Small intestine (tissue), 7 donors: Measurements from ENCODE around the gene PTGDR2. TPM values are rescaled to one million over a fixed set of nuclear protein-coding genes. Genes with fewer than 3 reads are reported as not detected.

ENCODE experiments used
- DNase-seq, 2 donors: peaks; one replicate each; pipeline versions ENCODE4 v3.0.0 to v3.0.0-alpha.2; 2013
- FAIRE-seq: peaks from 2 replicates; lab custom pipeline; 2012; peaks lifted over from hg19 to GRCh38; lab: Jason Lieb, UNC
- H3K27ac ChIP-seq, 3 donors: one replicate each; pipeline ENCODE4 v1.5.1; 2013; ENCODE audit warnings: low read length in 2 of 3, mild to moderate bottlenecking in 2 of 3, control low read depth in 1 of 3, inconsistent platforms in 1 of 3, low read depth in 1 of 3, moderate library complexity in 1 of 3
- H3K27me3 ChIP-seq, 3 donors: one replicate each; pipeline ENCODE4 v1.6.1; 2013; ENCODE audit warnings: low read length in 3 of 3, inconsistent platforms in 1 of 3; ENCODE audit not compliant: control insufficient read depth in 3 of 3, insufficient read depth in 3 of 3
- H3K36me3 ChIP-seq, 3 donors: one replicate each; pipeline ENCODE4 v1.6.1; 2013; ENCODE audit warnings: low read length in 3 of 3, inconsistent platforms in 1 of 3, low read depth in 1 of 3, mild to moderate bottlenecking in 1 of 3, moderate library complexity in 1 of 3; ENCODE audit not compliant: control insufficient read depth in 3 of 3, insufficient read depth in 2 of 3
- H3K4me1 ChIP-seq, 3 donors: one replicate each; pipeline ENCODE4 v1.6.1; 2013; ENCODE audit warnings: low read length in 2 of 3, inconsistent platforms in 1 of 3, low read depth in 1 of 3, mild to moderate bottlenecking in 1 of 3, moderate library complexity in 1 of 3; ENCODE audit not compliant: control insufficient read depth in 3 of 3, insufficient read depth in 2 of 3
- H3K4me3 ChIP-seq, 3 donors: one replicate each; pipeline ENCODE4 v1.5.1; 2013; ENCODE audit warnings: low read length in 3 of 3, control low read depth in 1 of 3, inconsistent platforms in 1 of 3, low read depth in 1 of 3, mild to moderate bottlenecking in 1 of 3, moderate library complexity in 1 of 3
- H3K9me3 ChIP-seq, 2 donors: one replicate each; pipeline ENCODE4 v1.6.1; 2013; ENCODE audit warnings: low read depth in 1 of 2, low read length in 1 of 2; ENCODE audit not compliant: control insufficient read depth in 2 of 2, insufficient read depth in 1 of 2
- WGBS, 3 donors: extraction: QIAGEN DNeasy Blood & Tissue Kit; methylation state at CpG; one replicate each; pipeline ENCODE4 v1.1.7; 2013; 5-methylcytosine and 5-hydroxymethylcytosine counted together
- polyA plus RNA-seq, 4 donors: library from polyadenylated mRNA; stranded (reverse) in 3 of 4; unstranded in 1 of 4; fragments of 200-250 nt in 3 of 4; fragments of 120-200 nt in 1 of 4; gene quantifications; one replicate each; pipeline versions ENCODE4 v1.2.1 to v1.2.3, GENCODE V29; 2013
- donor health status: healthy with polysubstance abuse.
- donor health status: control.
- donor health status: control.
- donor health status: Bipolar disorder and iron deficiency.
- donor health status: healthy.

The PTGDR2 gene
- polyA plus RNA-seq, 4 donors = 0.45 to 4.5 (median 3.4) TPM

GRCh38 chr11:60801194-60801593, 54.6 kb downstream of the PTGDR2 start:
- no peak for DNase-seq
- 87 to 93% (median 92%) methylated on average over 10 of the region's 10 CpGs for WGBS, 3 donors
- FAIRE-seq = no peak
- Histone ChIP-seq H3K9me3 (no peaks in the 10 kb centered on the region), H3K4me3 (no peak overlapping the region), H3K4me1 (no peaks in the 10 kb centered on the region), H3K36me3 (peaks cover 0 to 3% (median 0%) of the 10 kb centered on the region in 3 donors), H3K27ac (no peak overlapping the region), H3K27me3 (peaks cover 0 to 2% (median 0%) of the 10 kb centered on the region in 3 donors)

Other genes starting within 250 kb of the PTGDR2 start
- gene MS4A8, start 156.3 kb downstream of the PTGDR2 start, polyA plus RNA-seq = 100 to 1,000 TPM in 2 of 4 donors, 10 to 100 TPM in 2; 35.7 to 265 (median 141) TPM
- gene MS4A18, start 131.2 kb downstream of the PTGDR2 start, polyA plus RNA-seq = 1 to 10 TPM in 1 of 4 donors, under 1 TPM in 2, not detected in 1; 0.77 to 1.1 (median 0.97) TPM
- 1 to 10 TPM in 2 of 4 donors, under 1 TPM in 1, not detected in 1; 0.09 to 7.6 (median 5.1) TPM for gene MS4A15, start 99.1 kb downstream of the PTGDR2 start, polyA plus RNA-seq
- 10 to 100 TPM in 2 of 4 donors, 1 to 10 TPM in 1, under 1 TPM in 1; 0.61 to 61.9 (median 31.3) TPM for gene MS4A10, start 70.6 kb downstream of the PTGDR2 start, polyA plus RNA-seq
- 10 to 100 TPM; 10.5 to 23.7 (median 15.0) TPM for gene CCDC86, start 13.8 kb downstream of the PTGDR2 start, polyA plus RNA-seq
- 1 to 10 TPM in 1 of 4 donors, under 1 TPM in 1, not detected in 2; 0.33 to 2.7 TPM for gene ZP1, start 11.6 kb upstream of the PTGDR2 start, polyA plus RNA-seq
- gene PRPF19, start 50.6 kb upstream of the PTGDR2 start, polyA plus RNA-seq = 100 to 1,000 TPM in 1 of 4 donors, 10 to 100 TPM in 3; 47.9 to 103 (median 80.7) TPM
- gene TMEM109, start 58.2 kb upstream of the PTGDR2 start, polyA plus RNA-seq = 10 to 100 TPM; 14.1 to 63.7 (median 33.9) TPM
- 1 to 10 TPM in 3 of 4 donors, under 1 TPM in 1; 0.89 to 8.6 (median 4.0) TPM for gene TMEM132A, start 68.5 kb upstream of the PTGDR2 start, polyA plus RNA-seq
- gene SLC15A3, start 96.2 kb upstream of the PTGDR2 start, polyA plus RNA-seq = 10 to 100 TPM in 3 of 4 donors, 1 to 10 TPM in 1; 4.5 to 26.0 (median 11.3) TPM
- gene CD6, start 115.7 kb upstream of the PTGDR2 start, polyA plus RNA-seq = 1 to 10 TPM; 1.3 to 5.1 (median 1.7) TPM
- 1 to 10 TPM in 1 of 4 donors, under 1 TPM in 3; 0.22 to 1.0 (median 0.86) TPM for gene CD5, start 246.5 kb upstream of the PTGDR2 start, polyA plus RNA-seq